ENCODE measurements around the gene SOX1.

Gene SOX1

GRCh38 chr13:112054616-112055015, 12.3 kb upstream of the SOX1 start:
- no peak overlapping the region for H3K4me3 ChIP-seq (ENCODE audit: low read depth, low read length)
- no peak for DNase-seq (ENCODE audit: low read depth)
- no peak for TF ChIP-seq CTCF (IDR thresholded peaks at IDR 0.05; ENCODE audit: control insufficient read depth, extremely low read depth, insufficient read depth)

GRCh38 chr13:112055036-112055914, 11.7 kb upstream of the SOX1 start:
- H3K4me3 ChIP-seq (ENCODE audit: low read depth, low read length) = no peak overlapping the region
- DNase-seq (ENCODE audit: low read depth) = no peak
- no peak for TF ChIP-seq CTCF (IDR thresholded peaks at IDR 0.05; ENCODE audit: control insufficient read depth, extremely low read depth, insufficient read depth)

GRCh38 chr13:112055915-112056269, 11.1 kb upstream of the SOX1 start:
- H3K4me3 ChIP-seq (ENCODE audit: low read depth, low read length) = no peak overlapping the region
- no peak for TF ChIP-seq CTCF (IDR thresholded peaks at IDR 0.05; ENCODE audit: control insufficient read depth, extremely low read depth, insufficient read depth)
- no peak for DNase-seq (ENCODE audit: low read depth)

GRCh38 chr13:112056284-112056727, 10.6 kb upstream of the SOX1 start:
- DNase-seq (ENCODE audit: low read depth) = no peak
- no peak overlapping the region for H3K4me3 ChIP-seq (ENCODE audit: low read depth, low read length)
- no peak for TF ChIP-seq CTCF (IDR thresholded peaks at IDR 0.05; ENCODE audit: control insufficient read depth, extremely low read depth, insufficient read depth)

- TF ChIP-seq CTCF (IDR thresholded peaks at IDR 0.05; ENCODE audit: control insufficient read depth, extremely low read depth, insufficient read depth) = no peak
- H3K4me3 ChIP-seq (ENCODE audit: low read depth, low read length) = no peak overlapping the region
- no peak for DNase-seq (ENCODE audit: low read depth)
Measured at GRCh38 chr13:112056739-112057438, 10.1 kb upstream of the SOX1 start.

- no peak for TF ChIP-seq CTCF (IDR thresholded peaks at IDR 0.05; ENCODE audit: control insufficient read depth, extremely low read depth, insufficient read depth)
- no peak for DNase-seq (ENCODE audit: low read depth)
- H3K4me3 ChIP-seq (ENCODE audit: low read depth, low read length) = no peak overlapping the region
Measured at GRCh38 chr13:112057439-112057735, 9.6 kb upstream of the SOX1 start.
